ENCODE data around the gene RPS19. TPM values are rescaled to one million over a fixed set of nuclear protein-coding genes. Genes with fewer than 3 reads are reported as not detected.
A peak's percentile ranks its signal among the peaks of the same experiment; 100 is the strongest.
"Not testable (repeated sequence)": the region's sequence is repeated elsewhere in the genome, so short reads cannot be mapped to it uniquely, and the experiment has no call there.

Gene RPS19
- total RNA-seq, 6 donors from 2014 or later, result 677 to 2,013 (median 1,382) TPM

DNA sequence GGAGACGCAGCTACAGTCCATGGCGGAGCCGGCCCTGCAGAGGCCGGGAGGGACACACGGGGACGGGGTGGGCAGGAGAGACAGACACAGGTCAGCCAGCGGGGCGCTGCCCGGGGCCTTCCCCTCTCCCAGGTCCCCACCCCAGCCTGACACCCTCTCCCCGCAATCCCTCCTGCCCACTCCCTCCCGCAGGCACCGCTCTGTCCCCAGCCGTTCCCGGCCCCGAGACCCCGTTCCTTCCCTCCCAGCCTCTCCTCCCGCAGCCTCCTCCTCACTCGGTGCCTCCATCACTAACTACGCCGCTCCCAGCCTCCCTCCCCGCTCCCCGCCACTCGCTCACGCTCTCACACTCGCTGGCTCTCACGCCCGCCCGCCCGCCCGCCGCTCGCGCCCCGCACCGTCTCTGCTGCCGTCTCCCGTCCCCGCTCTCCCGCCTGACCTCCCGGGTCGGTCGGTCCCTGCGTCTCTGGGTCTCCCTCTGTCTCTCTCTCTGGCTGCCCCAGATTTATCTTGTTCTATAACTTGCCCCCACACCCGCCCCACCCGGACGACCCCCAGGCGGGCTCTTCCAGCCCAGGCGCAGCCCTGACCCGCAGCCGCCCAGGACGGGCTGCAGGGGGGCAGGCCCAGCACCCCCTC lies 53.0 kb downstream of the RPS19 start:
- no peak overlapping the region for H3K27ac ChIP-seq
- ATAC-seq (ENCODE audit: low FRiP score in 2 of 2), result peak in 1 of 2 donors; percentile 14
- peaks cover 5 to 31% (median 20%) of the 10 kb centered on the region in 4 donors for H3K4me1 ChIP-seq
- no peak overlapping the region for H3K4me3 ChIP-seq
- peak in 1 of 2 donors; percentile 85 for DNase-seq
- no peak for TF ChIP-seq EP300 (IDR thresholded peaks at IDR 0.05)
- TF ChIP-seq POLR2A (IDR thresholded peaks at IDR 0.05), result no peak
- TF ChIP-seq POLR2AphosphoS5 (IDR thresholded peaks at IDR 0.05), result no peak
- TF ChIP-seq, protein P1, sequence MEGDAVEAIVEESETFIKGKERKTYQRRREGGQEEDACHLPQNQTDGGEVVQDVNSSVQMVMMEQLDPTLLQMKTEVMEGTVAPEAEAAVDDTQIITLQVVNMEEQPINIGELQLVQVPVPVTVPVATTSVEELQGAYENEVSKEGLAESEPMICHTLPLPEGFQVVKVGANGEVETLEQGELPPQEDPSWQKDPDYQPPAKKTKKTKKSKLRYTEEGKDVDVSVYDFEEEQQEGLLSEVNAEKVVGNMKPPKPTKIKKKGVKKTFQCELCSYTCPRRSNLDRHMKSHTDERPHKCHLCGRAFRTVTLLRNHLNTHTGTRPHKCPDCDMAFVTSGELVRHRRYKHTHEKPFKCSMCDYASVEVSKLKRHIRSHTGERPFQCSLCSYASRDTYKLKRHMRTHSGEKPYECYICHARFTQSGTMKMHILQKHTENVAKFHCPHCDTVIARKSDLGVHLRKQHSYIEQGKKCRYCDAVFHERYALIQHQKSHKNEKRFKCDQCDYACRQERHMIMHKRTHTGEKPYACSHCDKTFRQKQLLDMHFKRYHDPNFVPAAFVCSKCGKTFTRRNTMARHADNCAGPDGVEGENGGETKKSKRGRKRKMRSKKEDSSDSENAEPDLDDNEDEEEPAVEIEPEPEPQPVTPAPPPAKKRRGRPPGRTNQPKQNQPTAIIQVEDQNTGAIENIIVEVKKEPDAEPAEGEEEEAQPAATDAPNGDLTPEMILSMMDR (IDR thresholded peaks at IDR 0.05), result no peak
- peaks cover 0 to 3% (median 1%) of the 10 kb centered on the region in 4 donors for H3K36me3 ChIP-seq
- WGBS, 2 donors, result 3 to 4% methylated on average over 17 to 33 of the region's 51 CpGs
- H3K9me3 ChIP-seq, result no peaks in the 10 kb centered on the region
- peaks cover 0 to 38% (median 25%) of the 10 kb centered on the region in 4 donors for H3K27me3 ChIP-seq

GRCh38 chr19:41913538-41914423 lies 53.7 kb downstream of the RPS19 start:
- Histone ChIP-seq H3K36me3 (no peaks in the 10 kb centered on the region), H3K27me3 (peaks cover 0 to 38% (median 25%) of the 10 kb centered on the region in 4 donors), H3K9me3 (no peaks in the 10 kb centered on the region), H3K27ac (no peak overlapping the region), H3K4me3 (no peak overlapping the region), H3K4me1 (peaks cover 5 to 31% (median 20%) of the 10 kb centered on the region in 4 donors)
- TF ChIP-seq POLR2A (IDR thresholded peaks at IDR 0.05) (no peak), EP300 (IDR thresholded peaks at IDR 0.05) (no peak), POLR2AphosphoS5 (IDR thresholded peaks at IDR 0.05) (no peak)
- TF ChIP-seq, protein P1 (IDR thresholded peaks at IDR 0.05), result no peak
- DNase-seq (no peak), ATAC-seq (ENCODE audit: low FRiP score in 2 of 2) (no peak)
- 10 to 13% methylated on average over 21 of the region's 21 CpGs for WGBS, 2 donors

GRCh38 chr19:41914424-41914834 lies 54.4 kb downstream of the RPS19 start:
- 15 to 25% methylated on average over 2 of the region's 5 CpGs for whole genome bisulfite sequencing, 2 donors
- peaks cover 0 to 38% (median 25%) of the 10 kb centered on the region in 4 donors for H3K27me3 ChIP-seq
- peaks cover 5 to 31% (median 20%) of the 10 kb centered on the region in 4 donors for H3K4me1 ChIP-seq

GRCh38 chr19:41915021-41915775 lies 55.1 kb downstream of the RPS19 start:
- WGBS, 2 donors, result 7 to 9% methylated on average over 34 to 36 of the region's 38 CpGs
- TF ChIP-seq, protein P1 (IDR thresholded peaks at IDR 0.05), result no peak
- TF ChIP-seq POLR2AphosphoS5 (IDR thresholded peaks at IDR 0.05) (no peak), EP300 (IDR thresholded peaks at IDR 0.05) (no peak), POLR2A (IDR thresholded peaks at IDR 0.05) (no peak)
- H3K36me3 ChIP-seq, result no peaks in the 10 kb centered on the region
- no peaks in the 10 kb centered on the region for H3K9me3 ChIP-seq
- H3K27me3 ChIP-seq, result peaks cover 0 to 38% (median 25%) of the 10 kb centered on the region in 4 donors
- DNase-seq, result no peak
- no peak overlapping the region for H3K4me3 ChIP-seq
- H3K4me1 ChIP-seq, result peaks cover 5 to 31% (median 20%) of the 10 kb centered on the region in 4 donors
- no peak for ATAC-seq (ENCODE audit: low FRiP score in 2 of 2)
- no peak overlapping the region for H3K27ac ChIP-seq

More at GRCh38 chr19:41914424-41914834, 54.4 kb downstream of the RPS19 start:
- not testable (repeated sequence) for ATAC-seq (ENCODE audit: low FRiP score in 2 of 2); H3K36me3 ChIP-seq; H3K27ac ChIP-seq; DNase-seq; H3K9me3 ChIP-seq; H3K4me3 ChIP-seq

Measured in upper lobe of left lung (tissue), 6 donors.